Karpas-422 (cell line): ENCODE measurements around the gene DYNC2LI1. TPM values are rescaled to one million over a fixed set of nuclear protein-coding genes. Genes with fewer than 3 reads are reported as not detected.

Source experiments
- small RNA-seq: library from RNA; depleted of rRNA; stranded (forward); fragments of <200 nt; gene quantifications from one replicate; pipeline ENCODE3, GENCODE V24; 2014
- total RNA-seq: library from RNA; depleted of rRNA; stranded (reverse); fragments of >200 nt; shearing (Covaris generic); gene quantifications from 2 replicates; pipeline ENCODE4 v1.2.3, GENCODE V29; 2014; ENCODE audit warnings: low replicate concordance; rRNA removed

The DYNC2LI1 gene
- total RNA-seq, 1 experiment from 2014 or later, result 36.9 TPM

Small RNAs within 50 kb of the gene (small RNA-seq; reads per million reads assigned to genes)
- gene RN7SKP66, result not detected

Other genes starting within 250 kb of the DYNC2LI1 start
- 29.4 and 35.6 TPM in 2 replicates for gene THADA, start 178.0 kb upstream of the DYNC2LI1 start, total RNA-seq
- not detected in 2 replicates for gene PLEKHH2, start 136.8 kb upstream of the DYNC2LI1 start, total RNA-seq
- gene C1GALT1C1L, start 97.6 kb upstream of the DYNC2LI1 start, total RNA-seq, result not detected in 2 replicates
- not detected in 2 replicates for gene ABCG5, start 64.8 kb downstream of the DYNC2LI1 start, total RNA-seq
- gene ABCG8, start 64.9 kb downstream of the DYNC2LI1 start, total RNA-seq, result not detected in 2 replicates
- 62.9 and 82.7 TPM in 2 replicates for gene LRPPRC, start 221.9 kb downstream of the DYNC2LI1 start, total RNA-seq